IMR-90 (cell line): Measurements from ENCODE around the gene TCERG1L.

Source experiments
- CTCF ChIP-seq: conservative IDR thresholded peaks from 2 replicates; pipeline ENCODE4 v1.5.1; 2012; ENCODE audit warnings: mild to moderate bottlenecking, low read depth, low read length, improper control_type of control experiment
- MAFK ChIP-seq: IDR thresholded peaks from 2 replicates; pipeline ENCODE4 v1.6.1; 2012; ENCODE audit warnings: low read depth, low read length, improper control_type of control experiment
- POLR2A ChIP-seq: IDR thresholded peaks from 2 replicates; pipeline ENCODE4 v1.6.1; 2012; ENCODE audit warnings: mild to moderate bottlenecking, low read depth, low read length
- USF2 ChIP-seq: fragments of 150-350 bp; IDR thresholded peaks from 2 replicates; pipeline ENCODE4 v1.6.1; 2017; ENCODE audit warnings: mild to moderate bottlenecking, antibody characterized with exemption, low read length, low read depth

GRCh38 chr10:131221632-131222277 lies 89.8 kb downstream of the TCERG1L start:
- TF ChIP-seq MAFK (no peak), POLR2A (no peak), CTCF (no peak), USF2 (no peak)
